Stimulated activated CD4-positive, alpha-beta T cell treated with anti-CD3 and anti-CD28 coated beads, TNF-alpha, amount 100 ng/mL, for 24 hours (primary cell): ENCODE data around the gene MROH2A.

Experiments used
- DNase-seq, 3 experiments: peaks; one replicate each; pipeline ENCODE4 v3.0.0-alpha.2; 2020; ENCODE audit warnings: low read depth in 3 of 3

Gene MROH2A

DNA sequence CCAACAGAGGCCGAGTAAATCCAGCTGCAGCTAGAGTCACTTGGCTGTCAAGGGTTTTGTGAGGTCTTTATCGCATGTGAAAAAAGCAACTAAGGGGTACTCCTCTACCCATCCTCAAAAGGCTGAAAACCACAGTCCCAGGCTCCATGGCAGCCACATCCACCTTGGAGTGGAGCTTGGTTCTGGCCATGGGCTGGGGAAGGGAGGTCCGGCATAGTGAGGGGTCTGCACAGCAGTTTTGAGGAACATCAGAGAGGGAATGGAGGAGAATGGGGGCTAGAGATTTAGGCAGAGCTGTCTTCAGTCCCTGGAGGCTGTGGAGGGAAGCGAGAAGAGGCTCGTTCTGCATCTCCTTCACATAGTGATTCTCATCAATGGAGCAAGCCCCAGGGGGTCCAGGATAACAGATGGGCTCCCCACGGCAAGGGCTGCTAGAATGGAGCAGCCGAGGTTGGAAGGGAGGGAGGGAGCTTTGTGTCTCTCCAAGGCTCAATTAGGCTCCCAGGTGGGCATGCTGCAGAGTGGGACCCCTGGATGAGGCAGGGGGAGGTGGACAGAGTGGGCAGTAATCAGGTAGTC lies 21.0 kb downstream of the MROH2A start:
- no peak for DNase-seq

DNA sequence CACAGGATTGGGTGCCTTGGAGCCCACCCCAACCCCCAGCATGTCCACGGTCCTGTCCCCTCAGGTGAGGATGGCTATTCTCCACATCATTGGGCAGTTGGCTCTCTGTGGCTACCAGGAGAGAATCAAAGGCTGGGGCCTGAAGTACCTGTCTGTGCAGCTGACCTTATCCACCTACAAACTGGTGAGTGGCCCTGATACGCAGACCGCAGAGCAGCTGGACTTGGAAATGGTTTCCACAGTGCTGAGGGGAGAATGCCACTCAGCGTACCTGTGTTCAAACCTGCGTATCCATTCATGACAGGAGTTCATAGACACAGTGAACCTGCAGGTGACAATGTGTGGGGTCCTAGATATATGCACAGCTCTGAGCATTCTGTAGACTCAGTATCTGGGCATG lies 21.6 kb downstream of the MROH2A start:
- DNase-seq = no peak

DNA sequence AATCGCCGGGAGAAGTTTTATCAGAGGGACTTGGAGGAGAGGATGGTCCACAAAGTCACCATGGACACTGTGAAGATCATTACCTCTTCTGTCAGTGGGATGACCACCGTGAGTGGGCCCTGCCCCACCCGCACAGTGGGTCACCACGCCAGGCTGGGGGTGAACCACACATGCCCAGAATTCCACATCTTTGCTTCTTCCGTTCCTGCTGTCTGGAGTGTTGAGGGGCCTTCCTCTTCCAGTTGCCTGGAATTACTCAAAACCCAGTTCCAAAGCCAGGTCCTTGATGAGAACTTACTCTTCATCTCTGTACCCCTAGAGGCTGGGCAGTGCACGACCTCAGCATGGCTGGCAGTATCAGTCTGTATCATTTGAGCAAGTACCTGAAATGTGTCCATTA lies 22.1 kb downstream of the MROH2A start:
- no peak for DNase-seq

DNA sequence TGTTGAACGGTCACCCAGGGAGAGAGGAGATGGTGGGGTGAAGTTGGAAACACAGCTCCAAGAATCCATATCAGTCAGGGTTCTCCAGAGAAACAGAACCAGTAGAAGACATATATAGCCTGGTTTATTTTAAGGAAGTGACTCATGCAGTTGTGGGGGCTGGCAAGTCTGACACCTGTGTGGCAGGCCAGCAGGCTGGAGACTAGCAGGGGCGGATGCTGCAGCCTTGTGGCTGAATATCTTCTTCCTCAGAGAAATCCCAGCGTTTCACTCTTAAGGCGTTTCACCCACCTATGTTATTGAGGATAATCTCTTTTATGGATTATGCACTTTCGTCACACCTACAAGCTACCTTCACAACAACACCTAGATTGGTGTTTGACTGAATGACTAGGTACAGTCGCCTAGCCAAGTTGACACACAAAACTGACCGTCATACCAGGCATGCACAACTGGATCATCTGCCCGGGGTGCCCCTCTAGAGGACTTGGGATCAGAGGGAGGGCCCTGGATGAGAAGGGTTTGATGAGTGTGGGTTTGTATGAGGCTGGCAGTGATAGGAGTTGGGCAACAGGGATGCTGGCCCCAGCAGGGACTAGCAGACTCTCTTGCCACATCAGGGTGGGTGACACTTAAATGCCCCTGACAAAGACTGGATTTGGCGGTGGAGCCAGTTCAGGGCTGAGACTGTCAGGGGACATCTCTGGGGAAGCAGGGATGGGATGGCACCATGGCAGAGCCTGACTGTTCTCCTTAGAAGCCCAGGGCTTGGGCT lies 23.4 kb downstream of the MROH2A start:
- no peak for DNase-seq

DNA sequence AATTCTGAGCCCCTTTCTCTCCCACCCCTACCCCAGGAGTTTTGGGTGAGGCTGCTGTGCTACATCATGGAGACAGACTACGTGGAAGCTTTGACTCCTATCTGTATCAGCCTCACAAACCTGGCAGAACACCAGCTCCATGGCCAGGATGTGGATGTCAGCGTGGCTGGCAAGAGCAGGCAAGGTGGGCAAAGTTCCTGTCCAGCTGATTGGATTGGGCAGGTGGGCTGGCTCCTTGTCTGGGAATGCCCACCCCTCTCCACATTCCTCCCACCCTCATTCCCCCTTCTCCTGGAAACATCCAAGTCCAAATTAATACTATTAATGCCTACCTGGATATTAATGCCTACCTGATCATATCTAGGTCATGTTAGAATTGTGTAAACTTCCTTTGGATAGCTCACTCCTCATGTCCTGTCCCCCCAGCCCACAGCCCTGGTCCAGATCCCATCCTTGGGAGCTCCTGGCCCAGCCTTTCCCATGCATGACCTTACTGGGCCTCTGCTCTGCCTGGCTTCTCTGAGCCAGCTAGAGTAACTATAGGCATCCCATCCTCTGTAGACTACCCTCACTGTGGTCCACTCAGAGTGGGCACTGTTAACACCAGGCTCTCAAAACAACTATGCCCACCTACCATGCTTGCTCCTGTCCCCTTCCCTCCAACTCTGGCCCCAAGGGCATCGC lies 24.1 kb downstream of the MROH2A start:
- no peak for DNase-seq

DNA sequence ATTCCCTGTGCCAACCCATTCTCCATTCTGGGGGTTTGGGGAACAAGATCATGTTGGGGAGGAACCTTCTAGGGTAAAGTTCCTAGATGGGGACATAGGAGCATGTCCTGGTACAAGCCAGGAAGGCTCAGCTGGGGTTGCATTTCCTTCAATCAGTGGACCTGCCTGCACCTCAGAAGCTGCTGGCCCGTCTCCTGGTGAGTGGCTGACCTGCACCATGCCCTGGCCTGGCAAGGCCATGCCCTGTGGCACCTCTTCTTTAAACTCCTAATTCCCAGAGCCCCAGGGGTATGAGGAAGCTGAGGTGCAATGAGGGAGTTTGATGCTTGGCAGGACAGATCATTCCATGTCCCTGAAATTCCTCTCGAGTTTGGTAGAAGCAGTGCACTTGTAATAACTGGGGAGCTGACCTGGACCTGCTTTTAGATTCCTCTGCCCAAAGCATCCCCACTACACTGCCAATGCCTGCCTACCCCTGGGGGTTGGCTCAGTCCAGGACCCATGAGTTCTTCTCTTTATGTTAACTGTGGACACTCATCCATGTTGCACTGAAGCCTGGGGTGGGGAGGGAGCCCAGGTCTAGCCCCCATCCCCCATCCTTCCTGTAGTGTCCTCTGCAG lies 25.3 kb downstream of the MROH2A start:
- no peak for DNase-seq

DNA sequence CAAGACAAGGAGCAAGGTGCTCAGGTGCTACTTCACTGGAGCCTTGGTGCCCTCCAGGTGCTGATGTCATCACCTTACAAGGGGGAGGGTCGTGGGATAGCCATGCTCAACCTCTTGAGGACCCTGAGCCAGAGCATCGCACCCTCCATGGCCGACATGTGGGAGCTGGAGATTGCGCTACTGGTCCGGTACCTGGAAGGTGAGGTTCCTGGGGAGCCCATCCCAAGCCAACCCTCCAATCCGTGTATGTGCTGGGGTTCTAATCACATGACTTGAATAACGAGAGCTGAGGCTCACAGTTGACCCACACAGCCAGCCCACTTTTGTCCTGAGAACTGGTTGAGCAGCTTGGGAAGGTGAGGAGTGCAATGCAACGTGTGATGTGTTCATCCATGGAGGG lies 25.9 kb downstream of the MROH2A start:
- no peak for DNase-seq

DNA sequence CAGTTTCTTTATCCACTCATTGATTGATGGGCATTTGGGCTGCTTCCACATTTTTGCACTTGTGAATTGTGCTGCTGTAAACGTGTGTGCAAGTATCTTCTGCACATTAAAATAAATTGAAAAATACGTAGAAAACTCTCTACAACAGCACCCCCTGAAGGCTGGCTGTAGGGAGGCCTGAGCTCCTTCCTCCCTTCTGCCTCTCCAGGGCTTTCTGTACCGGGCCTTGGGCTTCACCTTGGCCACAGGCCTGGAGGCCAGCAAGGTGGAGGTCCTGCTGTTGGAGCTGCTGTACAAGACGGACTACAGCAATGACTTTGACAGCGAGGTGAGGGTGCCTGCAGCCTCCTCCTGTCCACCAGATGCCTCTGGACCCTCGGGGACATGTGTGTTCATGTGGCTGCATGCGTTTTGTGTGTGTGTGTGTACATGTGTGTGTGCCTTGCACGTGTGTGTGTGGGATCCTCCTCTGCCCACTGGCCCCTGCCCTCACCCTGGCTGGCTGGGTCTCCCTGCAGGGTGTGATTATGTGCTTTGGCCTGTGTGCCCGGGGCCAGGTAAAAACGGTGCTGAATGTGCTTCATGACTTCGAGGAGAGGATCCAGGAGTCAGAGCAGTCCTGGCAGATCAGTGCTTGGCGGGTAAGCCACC lies 29.2 kb downstream of the MROH2A start:
- no peak for DNase-seq

DNA sequence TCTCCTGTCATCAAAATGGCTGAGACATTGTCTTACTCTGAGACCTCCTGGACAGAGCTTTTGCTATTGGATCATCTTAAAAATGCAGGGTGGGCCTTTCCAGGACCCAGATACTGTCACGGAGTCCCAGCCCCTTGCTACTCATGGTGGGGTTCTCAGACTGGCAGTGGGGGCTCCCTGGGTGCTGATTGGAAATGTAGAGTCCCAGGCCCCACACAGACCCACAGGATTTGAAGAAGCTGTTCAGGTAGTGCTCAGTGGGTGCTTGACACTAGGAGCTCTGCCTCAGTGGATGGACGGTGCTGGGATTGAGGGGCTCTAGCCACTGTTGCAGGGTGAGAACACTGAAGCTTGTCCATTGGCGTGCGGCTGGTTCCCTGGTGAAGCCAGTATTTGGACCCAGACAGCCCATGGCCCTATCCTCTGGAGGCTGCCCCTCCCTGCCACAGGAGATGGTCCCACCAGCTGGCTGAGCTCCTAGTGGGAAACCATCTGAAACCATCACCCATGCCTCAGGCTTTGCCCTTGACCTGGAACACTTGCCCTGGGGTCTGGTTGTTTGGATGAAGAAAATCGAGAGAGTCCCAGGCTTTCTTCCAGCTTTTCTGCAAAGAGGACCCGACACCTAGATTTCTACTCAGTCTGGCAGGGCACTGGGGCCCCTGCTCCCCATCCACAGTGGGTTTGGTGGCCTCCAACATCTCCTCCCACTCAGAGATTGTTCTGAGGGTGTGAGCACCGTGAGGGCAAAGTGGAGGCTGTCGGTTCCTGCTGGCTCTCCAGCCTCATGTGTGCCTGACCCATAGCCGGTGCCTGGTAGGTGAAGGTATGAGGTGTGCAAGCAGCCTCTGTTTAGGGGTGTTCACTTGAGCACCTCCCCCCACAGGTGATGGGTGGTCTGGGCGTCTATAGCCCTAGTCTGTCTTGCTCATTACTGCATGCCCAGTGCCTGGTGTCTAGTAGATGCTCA lies 30.1 kb downstream of the MROH2A start:
- DNase-seq = no peak

DNA sequence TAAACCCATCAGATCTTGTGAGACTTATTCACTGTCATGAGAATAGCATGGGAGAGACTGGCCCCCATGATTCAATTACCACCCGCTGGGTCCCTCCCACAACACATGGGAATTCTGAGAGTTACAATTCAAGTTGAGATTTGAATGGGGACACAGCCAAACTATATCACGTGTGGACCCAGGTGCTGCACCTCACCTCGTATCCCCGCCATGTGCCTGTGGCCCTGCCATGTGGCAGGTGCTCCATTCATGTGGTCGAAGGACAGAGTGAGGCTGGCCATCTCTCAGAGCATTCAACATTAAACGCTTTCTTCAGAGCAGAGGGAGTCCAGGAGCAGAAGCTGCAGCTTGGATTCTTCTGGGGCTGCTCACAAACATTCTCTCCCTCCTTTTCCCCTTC lies 32.3 kb downstream of the MROH2A start:
- DNase-seq = no peak

DNA sequence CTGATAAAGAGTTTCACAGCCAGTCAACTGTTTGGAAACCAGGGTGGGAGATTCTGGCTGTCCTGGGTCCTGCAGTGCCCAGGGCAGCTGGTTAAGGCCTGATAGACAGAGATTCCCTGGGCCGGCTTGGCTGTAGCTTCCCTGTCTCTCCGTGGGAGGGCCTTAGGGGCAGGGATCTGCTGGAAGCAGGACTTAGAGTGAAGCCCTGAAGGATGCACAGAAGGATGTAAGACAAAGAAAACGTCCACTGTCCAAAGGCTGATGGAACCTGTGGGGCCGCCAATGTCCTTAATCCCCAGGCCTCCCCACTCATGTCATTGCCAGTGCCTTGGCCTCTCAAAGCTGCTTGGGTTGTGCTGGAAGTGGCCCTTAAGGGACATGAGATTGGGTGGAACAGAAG lies 33.0 kb downstream of the MROH2A start:
- no peak for DNase-seq

DNA sequence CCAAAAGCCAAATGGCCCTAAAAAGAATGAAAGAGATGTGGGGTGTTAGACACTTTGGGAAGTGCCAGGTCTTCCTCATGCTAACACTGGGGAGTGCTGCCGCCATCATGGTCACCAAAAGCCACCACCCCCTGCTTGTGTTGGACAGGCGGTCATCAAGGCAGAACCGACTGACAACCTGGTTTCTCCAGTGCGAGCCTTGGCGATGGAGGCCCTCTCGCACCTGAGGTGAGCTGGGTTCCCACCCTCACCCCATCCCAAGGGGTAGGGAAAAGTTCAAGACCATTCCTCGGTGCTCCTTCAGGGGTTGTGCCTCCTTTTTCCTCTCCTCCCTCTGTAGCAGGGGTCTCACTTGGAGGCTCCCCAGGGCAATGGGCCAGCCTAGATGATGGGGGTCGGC lies 33.6 kb downstream of the MROH2A start:
- no peak for DNase-seq

DNA sequence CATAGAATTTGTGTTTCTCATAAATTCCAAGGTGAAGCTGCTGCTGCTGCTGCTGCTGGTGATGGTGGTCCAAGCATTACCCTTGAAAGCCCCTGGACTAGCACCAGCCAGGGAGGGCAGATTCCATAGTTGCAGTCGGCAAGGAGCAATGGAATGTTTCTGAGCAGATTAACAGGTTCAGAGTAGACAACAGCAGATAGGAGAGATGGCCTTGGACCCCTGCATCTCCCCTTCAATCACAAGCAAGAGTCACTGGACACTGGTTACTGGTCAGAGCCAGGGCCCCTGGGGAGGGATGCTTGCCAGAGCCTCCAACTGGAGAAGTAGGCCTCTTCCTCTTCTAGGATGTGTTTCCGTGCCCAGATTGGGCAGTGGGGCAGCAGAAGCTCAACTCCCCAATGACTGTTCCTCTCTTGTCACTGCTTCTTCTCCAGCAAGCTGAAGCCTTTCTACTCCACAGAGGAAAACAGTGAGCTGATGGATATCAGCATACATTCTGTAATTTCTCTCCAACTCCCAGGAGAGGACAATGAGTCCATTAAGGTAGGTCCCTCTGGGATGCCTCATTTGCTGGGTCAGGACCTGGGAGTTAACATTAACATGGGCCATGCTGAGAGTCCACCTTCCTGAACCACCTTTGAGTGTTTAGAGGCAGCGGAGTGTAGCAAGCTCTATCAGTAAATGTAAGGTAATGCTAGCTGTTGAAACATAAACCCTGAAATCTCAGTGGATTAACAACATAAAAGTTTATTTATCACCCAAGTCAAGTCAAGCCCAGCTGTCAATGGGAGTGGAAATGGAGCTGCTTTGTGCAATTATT lies 35.3 kb downstream of the MROH2A start:
- no peak for DNase-seq

DNA sequence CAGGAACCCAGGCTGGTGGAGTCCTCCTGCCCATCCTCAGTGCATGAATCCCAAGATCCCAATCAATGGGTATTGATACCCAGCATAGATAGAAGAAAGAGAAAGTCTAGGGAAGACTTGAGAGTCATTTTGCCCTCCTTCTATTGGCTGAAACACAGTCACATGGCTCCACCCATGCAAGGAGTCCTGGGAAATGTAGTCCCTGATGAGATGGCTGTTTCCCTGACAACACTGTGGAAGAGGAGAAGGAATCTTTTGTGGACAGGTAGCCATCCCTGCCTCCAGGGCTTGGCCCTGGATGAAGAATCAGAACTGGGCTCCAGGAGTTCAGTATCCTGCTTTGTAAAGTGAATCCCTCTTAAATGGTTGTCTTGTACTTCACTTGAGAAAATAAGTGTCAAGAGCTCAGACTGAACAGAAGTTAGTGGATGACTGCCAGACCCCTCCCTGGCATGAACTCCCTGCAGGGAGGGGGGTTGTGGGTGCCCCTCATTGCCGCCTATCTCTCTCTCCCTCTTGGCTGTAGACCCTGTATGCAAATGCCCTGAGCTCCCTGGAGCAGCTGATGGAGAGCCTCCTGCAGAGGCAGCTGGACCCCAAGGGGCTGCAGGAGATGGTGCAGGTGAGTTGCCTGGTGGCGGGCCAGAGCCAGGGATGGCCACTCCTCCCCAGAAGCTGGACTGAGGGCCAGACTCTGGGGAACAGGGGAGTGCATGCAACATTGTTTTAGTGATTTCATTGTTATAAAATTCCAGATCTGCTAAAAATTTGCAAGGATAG lies 36.1 kb downstream of the MROH2A start:
- DNase-seq = no peak

DNA sequence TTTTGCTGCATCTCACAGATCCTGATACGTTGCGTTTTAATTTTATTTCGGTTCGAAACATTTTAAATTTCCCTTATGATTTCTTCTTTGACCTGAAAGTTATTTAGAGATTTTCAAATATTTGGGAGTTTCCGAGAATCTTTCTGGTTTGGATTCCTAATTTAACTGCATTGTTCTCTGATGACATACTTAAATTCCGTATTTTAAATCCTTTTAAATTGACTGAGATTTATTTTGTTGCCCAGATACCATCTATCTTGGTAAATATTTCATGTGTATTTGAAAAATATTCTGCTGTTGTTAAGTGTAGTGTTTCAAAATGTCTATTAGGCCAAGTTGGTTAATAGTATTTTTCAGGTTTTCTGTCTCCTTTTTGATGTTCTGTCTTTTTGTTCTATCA lies 37.7 kb downstream of the MROH2A start:
- no peak for DNase-seq

DNA sequence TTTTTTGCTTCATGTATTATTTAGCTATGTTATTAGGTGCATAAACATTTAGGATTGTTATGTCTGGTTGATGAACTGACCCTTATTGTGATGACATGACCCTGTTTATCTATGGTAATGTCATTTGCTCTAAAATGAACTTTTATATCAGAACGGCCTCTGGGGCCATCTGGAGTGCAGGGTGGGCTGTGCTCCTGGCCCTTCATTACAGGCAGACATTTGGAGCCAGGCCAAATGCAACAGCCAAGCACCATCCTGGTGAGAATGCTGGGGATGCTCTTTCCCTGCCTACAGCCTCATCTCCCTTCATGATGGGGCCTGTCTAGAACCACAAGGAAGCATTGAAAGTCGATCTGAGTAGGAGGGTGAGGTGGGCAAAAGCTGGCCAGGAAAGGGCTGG lies 38.2 kb downstream of the MROH2A start:
- DNase-seq = no peak

DNA sequence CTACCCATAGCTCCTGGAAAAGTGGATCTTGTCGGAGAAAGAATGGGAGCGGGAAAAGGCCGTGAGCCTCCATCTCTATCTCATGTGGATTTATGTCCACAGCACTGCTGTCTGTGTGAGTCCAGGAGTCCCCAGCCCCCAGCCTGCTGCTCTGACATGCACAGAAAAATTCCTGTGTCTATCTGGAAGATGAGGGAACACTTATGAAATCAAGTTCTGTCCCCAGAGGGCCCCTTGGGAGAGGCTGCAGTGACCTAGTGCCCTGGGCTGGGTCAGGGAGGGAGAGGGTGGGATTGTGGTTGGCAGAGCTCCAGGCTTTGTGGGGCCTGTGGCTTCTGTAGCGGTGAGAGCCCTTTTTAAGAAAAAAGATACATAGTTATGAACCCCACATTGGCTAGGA lies 38.6 kb downstream of the MROH2A start:
- DNase-seq = no peak

DNA sequence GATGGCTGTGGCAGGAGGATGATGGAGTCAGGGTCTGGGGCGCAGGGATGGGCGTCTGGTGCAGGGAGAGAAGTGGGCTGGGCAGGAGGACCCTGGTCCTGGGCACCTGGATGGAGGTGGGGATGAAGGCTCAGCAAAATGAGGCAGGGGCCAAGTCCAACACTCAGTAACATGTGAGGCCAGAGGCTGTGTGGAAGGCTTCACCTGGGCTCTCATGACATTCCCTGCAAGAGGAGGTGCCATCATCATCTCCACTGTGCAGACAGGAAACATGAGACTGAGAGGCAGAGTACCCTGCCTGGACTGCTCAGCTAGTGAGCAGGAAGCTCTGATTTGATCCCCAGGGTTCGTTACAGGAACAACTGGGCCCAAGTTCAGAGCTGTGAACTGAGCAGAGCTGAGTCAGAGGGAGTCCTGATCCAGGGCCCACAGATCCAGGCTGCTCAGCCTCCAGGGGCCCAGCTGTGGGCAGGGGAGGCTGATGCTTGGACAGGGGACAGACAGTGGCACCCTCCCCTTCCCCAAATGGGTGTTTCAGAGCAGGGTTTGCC lies 39.3 kb downstream of the MROH2A start:
- DNase-seq = no peak

DNA sequence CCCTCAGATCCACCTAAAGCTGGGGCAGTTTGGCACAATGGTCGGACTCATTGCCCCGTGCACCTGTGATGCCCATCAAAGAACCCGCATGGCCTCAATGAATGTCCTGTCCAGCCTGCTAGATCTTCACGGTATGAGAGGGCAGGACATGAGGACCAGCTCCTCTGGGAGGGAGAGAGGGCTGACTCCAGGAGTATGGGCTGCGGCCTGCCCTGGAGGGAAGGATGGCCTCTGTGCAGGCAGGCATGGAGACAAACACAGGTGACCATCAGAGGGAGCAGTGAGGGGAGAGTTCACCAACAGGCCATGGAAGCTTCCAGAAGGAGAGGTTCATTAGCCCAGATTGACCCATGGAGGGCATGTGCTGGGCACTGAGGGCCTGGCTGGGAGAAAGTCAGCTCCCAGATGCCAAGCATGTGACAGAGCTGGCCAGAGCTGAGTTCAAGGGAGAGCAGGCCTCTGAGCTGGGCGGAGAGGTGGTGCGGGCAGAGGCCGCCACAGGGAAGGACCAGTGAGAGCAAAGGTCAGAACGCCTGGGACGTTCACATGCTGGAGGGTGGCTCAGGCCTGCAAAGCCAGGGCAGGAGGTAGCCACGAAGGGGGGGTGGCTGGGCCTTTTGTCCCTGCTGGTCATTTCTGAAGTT lies 40.0 kb downstream of the MROH2A start:
- no peak for DNase-seq
